GM13976 (cell line): ENCODE data around the gene RTF1.
"Not testable (repeated sequence)": the region's sequence is repeated elsewhere in the genome, so short reads cannot be mapped to it uniquely, and the experiment has no call there.

ENCODE experiments used
- DNase-seq: peaks from one replicate; pipeline ENCODE4 v3.0.0; 2012; ENCODE audit warnings: low spot score
- CTCF ChIP-seq: IDR thresholded peaks from 2 replicates; pipeline ENCODE4 v1.5.1; 2012; ENCODE audit warnings: borderline replicate concordance, mild to moderate bottlenecking; ENCODE audit not compliant: insufficient read depth; ENCODE audit errors: extremely low read depth, missing control alignments, control extremely low read depth
- in situ Hi-C: fragments of 300-500 bp; cut with MboI; formaldehyde crosslinking; loops from one replicate; pipeline ENCODE4 v1.12.0; 2022; ENCODE audit warnings: low sequenced_read_pairs, mixed read lengths, inconsistent platforms; ENCODE audit not compliant: unreplicated experiment

The RTF1 gene

GRCh38 chr15:41437448-41437847, 20.6 kb downstream of the RTF1 start:
- DNase-seq: no peak
- no peak for TF ChIP-seq CTCF
- in situ Hi-C loops: no loop called here

- in situ Hi-C loops: no loop called here
- no peak for DNase-seq
Measured at GRCh38 chr15:41438206-41438605, 21.3 kb downstream of the RTF1 start.

GRCh38 chr15:41438745-41439144, 21.9 kb downstream of the RTF1 start:
- DNase-seq, in situ Hi-C loops: not testable (repeated sequence)

More at GRCh38 chr15:41438206-41438605, 21.3 kb downstream of the RTF1 start:
- no peak for TF ChIP-seq CTCF

GRCh38 chr15:41443275-41443674, 26.4 kb downstream of the RTF1 start:
- in situ Hi-C loops: no loop called here
- TF ChIP-seq CTCF: no peak
- DNase-seq: no peak

GRCh38 chr15:41445399-41445798, 28.5 kb downstream of the RTF1 start:
- no peak for DNase-seq
- in situ Hi-C loops: no loop called here
- no peak for TF ChIP-seq CTCF

DNA sequence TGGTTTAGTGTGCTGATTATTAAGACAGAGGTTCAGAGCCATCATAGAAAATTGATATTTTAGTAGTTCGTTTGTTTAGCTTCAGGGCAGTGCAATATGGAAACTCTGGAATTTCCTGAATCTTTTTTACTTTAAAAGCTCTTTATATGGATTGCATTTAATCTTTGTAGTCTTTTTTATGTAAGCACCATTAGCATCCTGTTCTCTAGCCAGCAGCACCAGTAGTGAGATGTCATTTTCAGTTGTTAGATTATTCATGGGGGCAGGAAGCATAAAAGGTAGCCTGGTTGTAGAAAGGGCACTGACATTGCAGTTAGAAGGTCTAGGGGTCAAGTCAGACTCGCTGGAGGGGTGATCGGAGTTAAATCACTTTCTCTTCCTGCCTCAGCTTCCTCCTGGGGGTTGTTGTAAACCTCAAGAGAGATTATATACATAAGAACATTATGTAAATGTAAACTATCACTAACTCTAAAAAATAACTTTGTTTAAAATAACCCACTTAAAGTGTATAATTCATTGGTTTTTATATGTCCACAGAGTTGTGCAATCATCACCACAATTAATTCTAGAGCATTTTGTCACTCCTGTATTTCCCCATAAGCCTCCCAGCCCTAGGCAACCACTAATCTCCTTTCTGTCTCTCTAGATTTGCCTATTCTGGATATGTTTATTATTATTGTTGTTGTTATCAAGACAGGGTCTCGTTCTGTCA, 45.3 kb downstream of the RTF1 start:
- TF ChIP-seq CTCF: no peak
- in situ Hi-C loops: loop anchor here (10.0 kb wide), 1 partner anchor 63 kb away; no protein-coding TSS in a partner anchor
- DNase-seq: no peak

GRCh38 chr15:41464889-41465580, 48.1 kb downstream of the RTF1 start:
- no peak for TF ChIP-seq CTCF
- DNase-seq: no peak
- in situ Hi-C loops: loop anchor here (10.0 kb wide), 1 partner anchor 60 kb away; no protein-coding TSS in a partner anchor
